ENCODE measurements around the gene DFFA. TPM values are rescaled to one million over a fixed set of nuclear protein-coding genes. Genes with fewer than 3 reads are reported as not detected.
"Not testable (repeated sequence)": the region's sequence is repeated elsewhere in the genome, so short reads cannot be mapped to it uniquely, and the experiment has no call there.

DFFA gene
- total RNA-seq, 1 experiment from 2014 or later, result 109 TPM

DNA sequence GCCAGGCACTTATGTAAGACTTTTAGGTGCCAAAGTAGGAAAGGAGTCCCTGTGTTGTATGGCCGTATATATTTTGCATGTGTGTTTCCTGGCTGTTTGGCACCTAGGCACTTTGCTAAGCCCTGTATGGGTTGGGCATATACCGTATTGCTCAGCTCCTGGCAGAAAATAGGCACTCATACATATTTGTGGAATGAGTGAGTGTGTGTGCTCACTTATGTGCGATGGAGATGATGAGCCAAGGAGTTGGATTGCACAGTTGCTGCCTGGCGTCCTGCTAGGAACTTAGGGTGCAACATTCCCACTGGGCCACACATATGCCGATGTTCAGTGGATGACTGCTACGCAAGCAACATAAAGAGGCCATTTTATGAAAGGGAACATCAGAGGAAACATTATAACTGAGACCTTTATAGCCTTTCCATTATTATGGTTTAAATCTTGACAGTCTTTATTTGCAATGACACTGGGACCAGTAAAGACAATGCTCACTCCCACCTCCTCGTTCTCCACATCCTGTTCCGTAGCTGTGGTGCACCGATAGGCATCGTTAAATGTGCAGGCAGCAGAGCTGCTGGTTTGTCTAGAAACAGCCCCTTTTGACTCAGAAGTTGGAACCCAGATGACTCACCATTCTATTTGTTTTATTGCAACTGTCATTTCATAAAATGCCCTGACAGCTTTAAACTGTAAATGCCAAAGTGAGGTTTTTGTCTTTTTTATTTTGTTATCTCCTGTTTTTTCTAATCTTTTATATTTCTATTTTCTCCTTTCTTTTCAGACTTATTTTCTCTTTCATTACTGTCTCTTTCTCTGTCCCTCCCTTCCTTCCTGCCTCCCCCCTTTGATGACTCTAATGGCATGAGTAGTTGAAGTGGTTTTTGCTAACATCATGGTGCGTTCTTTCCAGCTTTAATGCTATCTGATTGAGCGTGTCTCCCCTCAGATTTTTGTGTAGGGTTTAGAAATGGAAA lies 38.5 kb upstream of the DFFA start:
- Histone ChIP-seq H3K36me3 (replicated peaks; ENCODE audit: control insufficient read depth, insufficient read depth, low read length) (no peaks in the 10 kb centered on the region; the same call in 1 of the 2 replicates), H3K27me3 (ENCODE audit: control insufficient read depth, insufficient read depth, low read length) (no peaks in the 10 kb centered on the region), H3K4me3 (ENCODE audit: insufficient read depth, low read depth, low read length) (no peak overlapping the region)
- DNase-seq, result no peak

DNA sequence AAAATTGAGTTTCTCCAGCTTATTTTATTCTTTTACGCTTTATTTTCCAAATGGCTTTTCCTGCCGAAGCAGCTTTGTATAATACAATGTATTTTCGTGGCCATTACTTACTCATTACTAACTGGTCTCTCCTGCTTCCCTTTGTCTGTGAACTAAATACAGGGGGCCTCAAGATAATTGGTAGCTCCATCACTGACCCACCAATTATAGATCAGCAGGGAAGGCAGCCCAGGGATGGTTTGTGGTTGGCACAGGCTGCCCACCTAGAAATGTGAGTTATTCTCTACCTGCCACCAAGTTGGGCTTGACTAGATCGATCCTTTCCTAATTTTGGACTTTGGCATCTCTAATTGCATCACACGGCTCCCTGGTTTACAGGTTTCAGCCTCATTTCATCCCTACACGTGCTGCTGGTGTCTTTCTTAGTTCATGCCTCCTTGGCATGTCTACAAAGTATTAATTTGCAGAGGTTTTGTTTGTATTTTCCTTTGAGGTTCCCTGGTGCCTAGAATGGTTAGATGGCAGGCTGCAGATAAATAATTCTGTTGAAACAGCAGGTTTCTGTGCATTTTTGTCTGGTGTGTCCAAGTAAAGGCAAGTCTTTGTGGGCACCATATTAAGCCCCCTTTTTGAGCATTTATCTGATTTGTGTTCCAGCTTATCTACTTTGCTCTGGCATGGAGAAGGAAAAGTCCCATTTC lies 37.6 kb upstream of the DFFA start:
- no peaks in the 10 kb centered on the region for H3K36me3 ChIP-seq (replicated peaks; ENCODE audit: control insufficient read depth, insufficient read depth, low read length)
- no peak for DNase-seq
- H3K27me3 ChIP-seq (ENCODE audit: control insufficient read depth, insufficient read depth, low read length), result no peaks in the 10 kb centered on the region
- no peak overlapping the region for H3K4me3 ChIP-seq (ENCODE audit: insufficient read depth, low read depth, low read length)

DNA sequence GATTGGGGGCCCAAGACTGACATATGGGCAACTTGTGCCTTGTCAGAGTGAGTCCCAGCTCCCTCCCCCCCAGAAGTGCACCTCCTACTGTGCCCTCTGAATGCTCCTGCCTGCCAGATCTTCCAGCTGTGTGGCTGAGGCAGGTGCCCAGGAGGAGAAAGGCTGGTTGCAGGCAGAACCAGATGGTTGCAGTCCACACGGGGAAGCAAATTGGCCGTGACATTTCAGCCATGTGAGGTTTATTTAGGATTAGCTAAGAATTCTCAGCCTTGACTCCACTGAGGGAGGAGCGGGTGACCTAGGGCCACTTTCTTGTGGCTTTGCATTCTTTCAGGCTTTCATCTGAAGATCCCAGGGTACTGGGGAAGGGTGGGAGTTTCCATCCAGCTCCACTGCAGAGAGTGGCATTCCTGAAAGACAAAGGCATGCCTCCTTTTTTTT lies 36.2 kb upstream of the DFFA start:
- peak; percentile 82 for DNase-seq

DNA sequence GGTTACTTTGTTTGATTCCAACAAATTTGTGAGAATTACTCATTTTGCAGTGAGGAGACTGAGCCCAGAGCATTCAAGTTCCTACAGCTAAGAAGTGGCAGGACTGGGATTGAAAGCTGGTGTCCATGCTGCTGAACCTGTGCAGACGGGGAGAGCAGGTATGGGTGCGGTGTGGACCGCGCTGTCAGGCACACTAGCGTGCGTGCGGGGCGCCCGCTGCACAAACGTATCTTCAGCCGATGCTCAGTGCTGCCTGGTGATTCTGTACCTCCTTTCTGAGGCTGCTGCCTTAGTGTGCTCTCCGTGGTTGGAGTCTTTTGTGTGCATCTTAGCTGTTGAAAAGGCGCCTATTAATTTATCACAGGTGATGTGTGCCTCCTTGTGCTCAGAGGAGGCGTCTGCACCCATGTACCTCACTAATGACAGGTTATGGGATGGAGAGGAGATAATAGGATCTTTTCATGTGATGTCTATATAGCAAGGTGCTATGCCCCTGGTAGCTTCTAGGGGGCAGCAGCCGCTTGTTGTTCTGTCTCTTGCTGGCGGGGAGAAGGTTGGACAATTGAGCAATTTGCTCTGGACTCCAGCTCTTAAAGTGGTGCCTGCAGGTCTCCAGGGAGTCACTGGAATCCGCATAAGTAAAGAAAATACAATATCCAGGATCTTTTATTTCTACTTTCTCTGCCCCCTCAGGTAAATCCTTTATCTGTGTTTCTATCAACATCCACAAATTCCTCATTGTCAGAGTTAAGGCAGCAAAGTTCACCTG lies 35.0 kb upstream of the DFFA start:
- no peaks in the 10 kb centered on the region for H3K27me3 ChIP-seq (ENCODE audit: control insufficient read depth, insufficient read depth, low read length)
- DNase-seq, result peak; percentile 87
- H3K36me3 ChIP-seq (replicated peaks; ENCODE audit: control insufficient read depth, insufficient read depth, low read length), result no peaks in the 10 kb centered on the region
- no peak overlapping the region for H3K4me3 ChIP-seq (ENCODE audit: insufficient read depth, low read depth, low read length)

More for the DNA sequence above, 36.2 kb upstream of the DFFA start:
- H3K4me3 ChIP-seq (ENCODE audit: insufficient read depth, low read depth, low read length), result no peak overlapping the region
- no peaks in the 10 kb centered on the region for H3K27me3 ChIP-seq (ENCODE audit: control insufficient read depth, insufficient read depth, low read length)
- H3K36me3 ChIP-seq (replicated peaks; ENCODE audit: control insufficient read depth, insufficient read depth, low read length), result no peaks in the 10 kb centered on the region

DNA sequence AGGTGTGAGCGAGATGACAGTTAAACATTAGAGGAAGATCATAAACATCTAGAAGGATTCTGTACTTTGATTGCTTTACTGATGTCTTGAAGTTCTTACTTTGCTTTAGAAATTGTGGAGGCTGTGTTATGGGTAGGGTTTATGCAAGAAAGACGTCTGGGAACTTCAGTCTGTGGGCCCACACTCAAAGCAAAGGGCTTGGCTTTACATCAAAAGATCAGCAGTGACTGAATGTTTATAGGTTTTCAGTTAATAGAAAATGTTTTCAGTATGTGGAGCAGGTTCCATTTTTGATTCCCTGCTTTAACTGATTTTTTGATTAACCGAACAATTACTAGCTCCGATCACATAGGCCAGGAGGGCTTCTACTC lies 34.3 kb upstream of the DFFA start:
- no peaks in the 10 kb centered on the region for H3K36me3 ChIP-seq (replicated peaks; ENCODE audit: control insufficient read depth, insufficient read depth, low read length)
- no peak overlapping the region for H3K4me3 ChIP-seq (ENCODE audit: insufficient read depth, low read depth, low read length)
- H3K27me3 ChIP-seq (ENCODE audit: control insufficient read depth, insufficient read depth, low read length), result no peaks in the 10 kb centered on the region
- no peak for DNase-seq

DNA sequence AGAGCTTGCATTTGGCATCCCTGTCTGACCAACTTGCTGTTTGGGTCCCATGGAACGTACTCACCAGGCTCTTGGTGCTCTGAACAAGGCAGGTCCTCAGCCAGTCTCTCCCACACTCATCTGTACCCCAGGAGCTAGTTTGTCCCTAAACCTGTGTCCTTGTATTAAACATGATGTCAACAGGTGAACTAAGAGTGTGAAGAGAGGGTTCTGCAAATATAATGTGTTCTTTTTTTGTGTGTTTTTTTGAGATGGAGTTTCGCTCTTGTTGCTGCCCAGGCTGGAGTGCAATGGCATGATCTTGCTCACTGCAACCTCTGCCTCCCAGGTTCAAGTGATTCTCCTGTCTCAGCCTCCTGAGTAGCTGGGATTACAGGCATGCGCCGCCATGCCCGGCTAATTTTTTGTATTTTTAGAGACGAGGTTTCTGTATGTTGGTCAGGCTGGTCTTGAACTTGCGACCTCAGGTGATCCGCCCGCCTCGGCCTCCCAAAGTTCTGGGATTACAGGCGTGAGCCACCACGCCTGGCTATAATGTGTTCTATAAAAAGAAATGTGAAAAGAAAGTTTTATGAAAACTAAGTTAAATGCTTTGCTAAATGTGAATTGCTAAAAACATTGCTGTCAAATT lies 33.8 kb upstream of the DFFA start:
- H3K4me3 ChIP-seq (ENCODE audit: insufficient read depth, low read depth, low read length); H3K36me3 ChIP-seq (replicated peaks; ENCODE audit: control insufficient read depth, insufficient read depth, low read length); H3K27me3 ChIP-seq (ENCODE audit: control insufficient read depth, insufficient read depth, low read length); DNase-seq: not testable (repeated sequence)

DNA sequence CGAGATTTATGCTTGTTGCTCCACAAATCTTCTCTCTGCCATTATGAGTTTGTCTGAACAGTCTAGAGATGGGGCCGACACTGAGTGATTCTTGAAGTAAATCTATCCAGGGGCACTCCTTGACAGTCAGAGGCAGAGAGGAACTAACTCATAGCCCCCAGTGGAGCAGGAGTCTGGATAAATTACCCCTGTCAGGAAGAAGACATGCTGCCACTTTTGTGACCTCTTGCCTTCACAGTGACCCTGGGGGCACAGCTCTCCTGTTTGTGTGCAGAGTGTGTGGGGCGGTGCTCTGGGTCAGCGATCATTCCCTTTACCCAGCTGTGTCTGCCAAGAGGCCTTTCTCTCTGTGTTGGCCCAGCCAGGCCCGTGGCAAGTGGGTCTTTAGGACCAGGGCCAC lies 31.9 kb upstream of the DFFA start:
- DNase-seq, result no peak
- Histone ChIP-seq H3K27me3 (ENCODE audit: control insufficient read depth, insufficient read depth, low read length) (no peaks in the 10 kb centered on the region), H3K36me3 (replicated peaks; ENCODE audit: control insufficient read depth, insufficient read depth, low read length) (no peaks in the 10 kb centered on the region), H3K4me3 (ENCODE audit: insufficient read depth, low read depth, low read length) (no peak overlapping the region)

DNA sequence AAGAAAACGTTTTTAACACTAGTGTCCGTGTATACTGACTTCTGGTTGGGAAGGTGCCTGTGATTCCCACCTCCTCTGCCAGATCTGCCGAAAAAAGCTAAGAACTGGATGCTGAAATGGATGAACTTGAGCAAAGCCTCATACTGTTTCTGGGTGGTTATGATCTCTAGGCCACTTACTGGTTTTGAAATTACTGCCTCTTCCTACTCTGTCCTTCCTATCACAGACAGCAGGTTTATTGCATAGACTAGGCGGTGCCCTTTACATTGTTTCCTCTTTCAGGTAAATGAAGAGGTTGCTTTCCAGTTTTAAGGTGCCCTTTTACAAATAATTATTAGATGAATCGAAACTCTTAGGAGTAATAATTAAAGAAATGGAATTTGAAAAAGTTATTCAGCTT lies 29.9 kb upstream of the DFFA start:
- no peak overlapping the region for H3K4me3 ChIP-seq (ENCODE audit: insufficient read depth, low read depth, low read length)
- no peaks in the 10 kb centered on the region for H3K27me3 ChIP-seq (ENCODE audit: control insufficient read depth, insufficient read depth, low read length)
- no peak for DNase-seq
- H3K36me3 ChIP-seq (replicated peaks; ENCODE audit: control insufficient read depth, insufficient read depth, low read length), result no peaks in the 10 kb centered on the region

DNA sequence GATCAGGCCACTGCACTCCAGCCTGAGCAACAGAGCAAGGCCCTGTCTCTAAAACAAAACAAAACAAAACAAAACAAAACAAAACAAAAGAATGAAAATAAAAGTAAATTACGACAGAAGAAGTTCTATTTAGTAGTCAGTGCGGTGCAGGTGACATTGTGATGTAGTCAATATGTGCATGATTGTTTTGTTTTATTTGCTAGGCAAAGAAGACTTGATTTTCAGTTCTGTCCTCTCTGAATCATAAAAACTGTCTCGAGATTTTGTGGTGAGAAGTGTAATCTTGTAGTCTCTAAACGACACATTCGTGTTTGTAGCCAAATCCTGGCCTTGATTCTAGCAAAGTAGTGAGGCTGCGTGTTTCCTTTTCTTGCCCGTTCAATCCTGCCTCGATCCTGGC lies 25.9 kb upstream of the DFFA start:
- H3K4me3 ChIP-seq (ENCODE audit: insufficient read depth, low read depth, low read length), result no peak overlapping the region
- H3K36me3 ChIP-seq (replicated peaks; ENCODE audit: control insufficient read depth, insufficient read depth, low read length), result no peaks in the 10 kb centered on the region
- no peaks in the 10 kb centered on the region for H3K27me3 ChIP-seq (ENCODE audit: control insufficient read depth, insufficient read depth, low read length)
- DNase-seq, result no peak

DNA sequence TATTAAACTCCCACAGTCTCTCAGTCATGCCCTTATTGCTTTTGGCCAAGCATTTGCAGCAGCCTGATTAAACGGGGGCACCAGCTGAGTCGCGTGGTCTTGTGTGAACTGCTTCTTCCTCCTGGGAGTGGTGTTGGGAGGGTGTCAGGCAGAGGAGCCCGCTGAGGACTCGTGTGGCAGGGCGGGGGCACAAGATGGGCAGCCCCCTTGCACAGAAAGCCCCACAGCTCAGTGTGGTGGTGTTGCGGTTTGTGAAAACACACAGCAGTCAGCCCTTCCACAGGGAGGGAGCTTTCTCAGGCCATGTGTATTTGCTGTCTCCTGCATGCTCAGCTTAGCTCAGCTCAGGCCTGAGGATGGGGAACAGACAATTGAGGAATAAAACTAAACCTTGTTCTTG lies 24.8 kb upstream of the DFFA start:
- no peaks in the 10 kb centered on the region for H3K27me3 ChIP-seq (ENCODE audit: control insufficient read depth, insufficient read depth, low read length)
- no peak overlapping the region for H3K4me3 ChIP-seq (ENCODE audit: insufficient read depth, low read depth, low read length)
- DNase-seq, result no peak
- no peaks in the 10 kb centered on the region for H3K36me3 ChIP-seq (replicated peaks; ENCODE audit: control insufficient read depth, insufficient read depth, low read length)

DNA sequence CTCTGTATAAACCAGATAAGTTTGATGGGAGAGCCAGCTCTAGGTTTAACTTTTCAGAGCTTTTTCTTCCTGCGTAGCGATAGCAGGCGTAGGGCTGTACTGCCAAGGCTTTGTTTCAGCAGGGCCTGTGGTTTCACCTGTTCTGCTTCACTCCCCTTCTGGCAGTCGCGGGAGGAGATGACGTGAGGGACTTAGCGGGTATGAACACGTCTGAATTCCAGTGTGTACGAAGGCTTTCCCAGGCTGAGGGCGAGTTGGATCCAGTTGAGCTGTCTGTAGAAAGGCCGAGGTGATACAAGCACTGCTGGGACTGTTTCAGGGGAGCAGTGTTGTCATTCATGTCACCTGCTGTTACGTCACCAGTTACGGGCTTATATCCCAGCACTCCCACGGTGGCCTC lies 23.6 kb upstream of the DFFA start:
- Histone ChIP-seq H3K27me3 (ENCODE audit: control insufficient read depth, insufficient read depth, low read length) (no peaks in the 10 kb centered on the region), H3K36me3 (replicated peaks; ENCODE audit: control insufficient read depth, insufficient read depth, low read length) (no peaks in the 10 kb centered on the region), H3K4me3 (ENCODE audit: insufficient read depth, low read depth, low read length) (no peak overlapping the region)
- no peak for DNase-seq

DNA sequence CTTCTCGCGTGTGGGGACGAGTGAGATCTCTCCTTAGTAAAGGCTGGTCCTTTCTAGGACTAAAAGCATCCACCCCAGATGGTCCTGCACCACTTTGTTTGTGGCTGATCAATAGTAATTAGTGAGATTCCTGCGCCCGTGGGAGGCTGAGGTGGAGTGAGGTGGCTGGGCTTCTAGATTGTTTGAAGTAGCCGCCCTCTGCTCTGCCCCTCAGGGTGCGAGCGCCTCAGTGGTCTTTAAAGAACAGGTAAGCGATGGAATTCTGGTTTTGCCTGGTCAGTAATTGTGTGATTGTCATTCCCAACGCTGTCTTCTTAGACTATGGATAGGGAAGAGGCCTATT lies 23.1 kb upstream of the DFFA start:
- no peak overlapping the region for H3K4me3 ChIP-seq (ENCODE audit: insufficient read depth, low read depth, low read length)
- no peaks in the 10 kb centered on the region for H3K27me3 ChIP-seq (ENCODE audit: control insufficient read depth, insufficient read depth, low read length)
- H3K36me3 ChIP-seq (replicated peaks; ENCODE audit: control insufficient read depth, insufficient read depth, low read length), result no peaks in the 10 kb centered on the region
- DNase-seq, result no peak

DNA sequence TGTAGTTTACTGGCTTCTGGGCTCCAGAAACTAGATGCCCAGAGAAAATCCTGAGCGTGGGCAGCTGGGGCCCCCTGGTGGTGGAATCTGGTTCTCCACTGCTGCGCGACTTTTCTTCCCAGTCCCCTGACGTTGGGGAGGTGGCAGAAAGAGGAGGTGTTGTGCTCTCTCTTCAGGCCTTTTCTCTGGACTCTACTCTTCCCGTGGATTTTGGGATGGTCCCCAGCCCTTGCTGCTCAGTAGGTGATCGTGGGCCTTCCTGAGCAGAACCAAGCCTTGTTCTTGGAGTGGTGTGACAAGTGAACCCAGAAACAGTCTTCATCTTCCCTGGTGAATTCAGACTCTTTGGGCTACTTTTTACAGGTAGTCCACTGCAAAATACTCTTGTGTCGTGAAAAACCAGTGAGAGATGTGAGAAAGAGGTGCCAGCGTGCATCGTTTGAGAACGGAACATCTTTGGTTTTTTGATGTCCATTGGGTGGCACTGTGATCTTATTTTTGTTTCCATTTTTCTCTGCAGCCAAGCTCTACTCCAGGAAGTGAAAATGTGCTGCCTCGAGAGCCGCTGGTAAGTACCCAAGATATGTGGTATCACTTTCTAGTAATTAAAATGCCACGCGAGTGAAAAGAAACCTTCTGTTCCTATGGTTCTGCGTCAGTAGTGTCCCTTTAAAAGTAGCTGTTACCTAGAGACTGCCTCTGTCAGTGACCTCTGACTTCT lies 22.6 kb upstream of the DFFA start:
- peak; percentile 89 for DNase-seq
- Histone ChIP-seq H3K4me3 (ENCODE audit: insufficient read depth, low read depth, low read length) (no peak overlapping the region), H3K27me3 (ENCODE audit: control insufficient read depth, insufficient read depth, low read length) (no peaks in the 10 kb centered on the region), H3K36me3 (replicated peaks; ENCODE audit: control insufficient read depth, insufficient read depth, low read length) (no peaks in the 10 kb centered on the region)

DNA sequence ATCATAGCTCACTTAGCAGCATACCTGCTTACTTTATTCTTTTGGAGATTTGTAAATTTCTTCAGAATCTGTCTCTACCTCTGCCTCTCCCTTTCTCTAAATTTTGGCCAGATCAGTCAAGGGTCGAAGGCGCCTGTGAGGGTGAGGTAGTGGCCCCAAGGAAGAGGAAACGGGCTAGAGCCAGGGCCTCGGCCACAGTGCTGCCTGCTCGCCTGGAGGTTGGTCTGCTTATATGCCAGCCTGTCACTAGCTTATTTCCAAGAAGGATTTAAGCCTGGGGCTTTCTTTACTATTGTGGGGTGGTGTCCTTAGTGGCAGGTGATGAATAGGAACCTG lies 22.1 kb upstream of the DFFA start:
- Histone ChIP-seq H3K4me3 (ENCODE audit: insufficient read depth, low read depth, low read length) (no peak overlapping the region), H3K36me3 (replicated peaks; ENCODE audit: control insufficient read depth, insufficient read depth, low read length) (no peaks in the 10 kb centered on the region), H3K27me3 (ENCODE audit: control insufficient read depth, insufficient read depth, low read length) (no peaks in the 10 kb centered on the region)
- DNase-seq, result no peak
